Neuron (in vitro differentiated cells): Measurements from ENCODE around the gene COLEC11.
"Not testable (repeated sequence)": the region's sequence is repeated elsewhere in the genome, so short reads cannot be mapped to it uniquely, and the experiment has no call there.

Experiments
- H2AFZ ChIP-seq: one replicate; pipeline ENCODE4 v1.6.1; 2013; ENCODE audit warnings: low read depth, mild to moderate bottlenecking, inconsistent platforms, low read length, moderate library complexity
- H3K27me3 ChIP-seq: one replicate; pipeline ENCODE4 v1.6.1; 2013; ENCODE audit warnings: low read length; ENCODE audit not compliant: insufficient read depth
- H3K36me3 ChIP-seq: one replicate; pipeline ENCODE4 v1.6.1; 2013; ENCODE audit warnings: low read length; ENCODE audit not compliant: insufficient read depth
- H3K4me1 ChIP-seq: one replicate; pipeline ENCODE4 v1.6.1; 2013; ENCODE audit warnings: low read length; ENCODE audit not compliant: insufficient read depth
- H3K4me3 ChIP-seq: 2 replicates; pipeline ENCODE4 v1.5.1; 2013; ENCODE audit warnings: mild to moderate bottlenecking, low read length, moderate library complexity
- H3K9me3 ChIP-seq: one replicate; pipeline ENCODE4 v1.6.1; 2013; ENCODE audit warnings: low read length

Gene COLEC11

GRCh38 chr2:3654531-3655225, 59.8 kb downstream of the COLEC11 start:
- Histone ChIP-seq H3K4me1 (peaks cover 39% of the 10 kb centered on the region), H3K36me3 (no peaks in the 10 kb centered on the region), H3K27me3 (no peaks in the 10 kb centered on the region), H3K4me3 (no peak overlapping the region), H3K9me3 (peaks cover 4% of the 10 kb centered on the region), H2AFZ (no peak overlapping the region)

- no peaks in the 10 kb centered on the region for H3K36me3 ChIP-seq
- no peak overlapping the region for H3K4me3 ChIP-seq
- H3K27me3 ChIP-seq, result no peaks in the 10 kb centered on the region
- peaks cover 4% of the 10 kb centered on the region for H3K9me3 ChIP-seq
- H2AFZ ChIP-seq, result no peak overlapping the region
- peaks cover 31% of the 10 kb centered on the region for H3K4me1 ChIP-seq
These were observed 61.2 kb downstream of the COLEC11 start for GRCh38 chr2:3655871-3656761.

GRCh38 chr2:3656762-3657721, 62.1 kb downstream of the COLEC11 start:
- Histone ChIP-seq H2AFZ (no peak overlapping the region), H3K9me3 (peaks cover 4% of the 10 kb centered on the region), H3K36me3 (no peaks in the 10 kb centered on the region), H3K4me3 (no peak overlapping the region), H3K4me1 (peaks cover 25% of the 10 kb centered on the region), H3K27me3 (no peaks in the 10 kb centered on the region)

- Histone ChIP-seq H3K36me3 (no peaks in the 10 kb centered on the region), H3K4me3 (no peak within 1 kb of the TSS), H3K4me1 (peaks cover 17% of the 10 kb centered on the region), H2AFZ (no peak within 1 kb of the TSS), H3K9me3 (peaks cover 4% of the 10 kb centered on the region), H3K27me3 (no peaks in the 10 kb centered on the region)
These were observed 63.0 kb downstream of the COLEC11 start, which contains the start of gene ALLC for GRCh38 chr2:3657881-3658280. Gene ALLC, plus strand, starts transcription at chr2:3658200. Its CDS starts 12,958 bp downstream, at chr2:3671158.

DNA sequence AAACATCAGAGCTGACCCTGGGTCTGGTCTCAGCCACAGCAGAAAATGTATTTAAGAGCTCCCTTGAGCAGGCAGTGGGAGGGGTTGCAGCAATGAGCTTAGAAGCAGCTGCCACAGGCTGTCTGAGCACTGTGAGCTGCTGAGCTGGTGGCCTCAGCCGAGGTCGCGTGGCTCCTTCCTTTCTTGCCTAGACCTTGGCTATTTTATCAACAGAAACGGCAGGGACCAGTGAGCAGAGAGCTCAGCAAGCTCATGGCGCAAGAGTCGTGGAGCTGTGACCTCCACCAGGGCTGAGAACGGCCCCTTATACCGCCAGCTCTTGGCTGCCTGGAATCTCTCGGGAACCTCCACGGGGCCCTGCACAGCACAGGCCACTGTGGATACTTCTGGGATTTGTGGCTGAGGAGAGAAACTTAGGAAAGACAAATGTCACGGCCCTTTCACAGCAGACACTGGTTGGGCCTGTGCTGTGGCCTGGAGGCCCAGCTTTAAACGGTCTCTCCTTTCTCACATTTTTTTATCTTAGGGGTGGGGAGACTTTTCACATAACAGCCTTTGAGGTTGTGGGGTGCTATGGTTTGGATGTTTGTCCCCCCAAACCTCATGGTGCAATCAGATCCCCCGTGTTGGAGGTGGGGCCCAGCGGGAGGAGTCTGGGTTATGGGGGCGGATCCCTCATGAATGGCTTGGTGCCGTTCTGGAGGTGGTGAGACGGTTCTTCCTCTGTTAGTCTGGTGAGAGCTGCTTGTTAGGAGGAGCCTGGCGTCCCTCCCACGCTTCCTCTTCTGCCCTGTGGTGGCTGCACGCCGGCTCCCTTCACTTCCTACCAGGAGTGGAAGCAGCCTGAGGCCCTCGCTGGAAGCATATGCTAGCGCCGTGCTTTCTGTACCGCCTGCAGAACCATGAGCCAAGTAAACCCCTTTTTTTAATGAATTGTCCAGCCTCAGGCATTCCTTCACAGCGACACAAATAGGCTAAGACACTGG, 64.8 kb downstream of the COLEC11 start:
- H3K27me3 ChIP-seq, result no peaks in the 10 kb centered on the region
- H2AFZ ChIP-seq, result no peak overlapping the region
- H3K4me3 ChIP-seq, result no peak overlapping the region
- peaks cover 12% of the 10 kb centered on the region for H3K4me1 ChIP-seq
- H3K9me3 ChIP-seq, result no peaks in the 10 kb centered on the region
- no peaks in the 10 kb centered on the region for H3K36me3 ChIP-seq

DNA sequence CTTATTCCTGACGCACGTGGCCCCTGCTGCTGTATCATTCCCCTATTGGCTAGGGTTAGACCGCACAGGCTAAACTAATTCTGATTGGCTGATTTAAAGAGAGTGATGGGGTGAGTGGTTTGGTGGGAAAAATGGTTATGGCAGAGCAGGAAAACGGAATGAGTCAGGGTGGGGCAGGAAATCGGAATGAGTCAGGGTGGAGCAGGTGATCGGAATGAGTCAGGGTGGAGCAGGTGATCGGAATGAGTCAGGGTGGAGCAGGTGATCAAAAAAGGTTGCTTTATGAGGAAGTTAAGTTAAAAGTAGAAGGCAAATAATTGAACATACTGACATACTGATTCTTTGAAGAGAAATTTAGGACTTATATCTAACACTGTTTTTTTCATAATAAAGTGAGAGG, 65.7 kb downstream of the COLEC11 start:
- H3K9me3 ChIP-seq, H3K4me3 ChIP-seq, H3K27me3 ChIP-seq, H3K4me1 ChIP-seq, H2AFZ ChIP-seq, H3K36me3 ChIP-seq: not testable (repeated sequence)

DNA sequence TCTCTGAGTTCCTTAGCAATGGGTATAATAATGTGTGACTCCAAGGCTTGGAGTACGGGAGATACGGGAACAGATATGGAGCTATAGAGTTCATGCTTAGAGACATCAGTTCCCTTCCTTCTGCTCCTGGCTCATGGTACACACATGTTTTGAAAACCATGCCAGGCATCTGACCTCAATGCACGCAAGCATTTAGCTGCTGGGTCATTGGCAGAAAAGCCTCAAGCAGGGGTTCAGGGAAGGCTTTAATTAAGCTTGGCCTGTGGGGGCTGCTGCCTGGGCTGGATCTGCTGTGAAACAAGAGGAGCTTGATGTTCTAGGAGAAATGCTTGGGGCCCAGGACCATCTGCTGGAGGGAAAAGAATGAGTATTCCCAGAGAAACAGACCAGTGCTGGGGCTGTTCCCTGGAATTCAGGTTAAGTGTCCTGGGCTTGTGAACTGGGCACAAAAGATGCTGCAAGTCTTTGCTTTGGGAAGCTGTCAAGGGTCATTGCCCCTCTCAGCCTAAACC, 66.3 kb downstream of the COLEC11 start:
- Histone ChIP-seq H3K4me1 (peaks cover 13% of the 10 kb centered on the region), H3K4me3 (no peak overlapping the region), H3K36me3 (no peaks in the 10 kb centered on the region), H3K9me3 (no peaks in the 10 kb centered on the region), H2AFZ (no peak overlapping the region), H3K27me3 (no peaks in the 10 kb centered on the region)

DNA sequence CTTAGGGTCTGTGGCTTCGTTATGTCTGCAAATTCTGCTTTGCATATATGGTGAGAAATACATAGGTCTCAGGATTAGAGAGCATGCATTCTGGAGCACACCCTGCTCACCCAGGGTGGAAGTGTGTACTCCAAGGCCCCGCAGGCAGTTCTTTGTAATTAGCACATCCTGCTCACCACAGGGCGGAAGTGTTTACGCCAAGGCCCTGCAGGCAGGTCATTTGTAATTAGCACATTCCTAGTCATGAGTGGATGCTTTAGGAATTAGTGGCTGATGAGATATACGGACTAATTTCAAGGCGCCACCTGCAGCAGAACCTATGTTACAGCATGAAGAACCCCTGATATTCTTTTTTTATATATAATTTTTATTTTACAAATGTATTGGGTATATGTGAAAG, 67.3 kb downstream of the COLEC11 start:
- peaks cover 13% of the 10 kb centered on the region for H3K4me1 ChIP-seq
- H3K27me3 ChIP-seq, result no peaks in the 10 kb centered on the region
- H3K36me3 ChIP-seq, result no peaks in the 10 kb centered on the region
- H3K4me3 ChIP-seq, result no peak overlapping the region
- no peaks in the 10 kb centered on the region for H3K9me3 ChIP-seq
- H2AFZ ChIP-seq, result no peak overlapping the region

GRCh38 chr2:3664118-3664517, 69.2 kb downstream of the COLEC11 start:
- H3K4me1 ChIP-seq, result peaks cover 9% of the 10 kb centered on the region
- H3K36me3 ChIP-seq, result no peaks in the 10 kb centered on the region
- H3K9me3 ChIP-seq, result no peaks in the 10 kb centered on the region
- no peaks in the 10 kb centered on the region for H3K27me3 ChIP-seq
- H2AFZ ChIP-seq, result no peak overlapping the region
- H3K4me3 ChIP-seq, result no peak overlapping the region

DNA sequence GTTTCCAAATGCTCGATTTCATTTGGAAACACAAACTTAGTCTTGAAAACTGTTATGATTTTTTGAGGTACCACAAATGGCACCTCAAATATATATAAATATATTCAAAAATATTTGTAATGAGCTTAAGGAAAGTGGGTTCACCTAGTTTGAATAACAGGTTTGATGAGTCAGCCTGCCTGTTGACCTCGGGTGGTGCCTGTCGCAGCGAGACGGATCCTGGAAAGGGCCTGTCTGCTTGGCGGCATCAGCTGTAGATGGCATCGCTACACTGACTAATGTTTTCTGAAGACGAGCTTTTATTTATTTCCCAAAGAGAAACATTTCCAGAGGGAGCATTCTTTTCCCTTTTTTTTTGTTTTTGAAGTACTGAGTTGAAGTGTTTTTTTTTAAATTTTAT, 70.0 kb downstream of the COLEC11 start:
- Histone ChIP-seq H3K4me1 (peaks cover 3% of the 10 kb centered on the region), H3K9me3 (no peaks in the 10 kb centered on the region), H3K4me3 (no peak overlapping the region), H3K27me3 (no peaks in the 10 kb centered on the region), H2AFZ (no peak overlapping the region), H3K36me3 (no peaks in the 10 kb centered on the region)

GRCh38 chr2:3665886-3666612, 71.1 kb downstream of the COLEC11 start:
- Histone ChIP-seq H3K9me3 (peaks cover 3% of the 10 kb centered on the region), H3K27me3 (no peaks in the 10 kb centered on the region), H3K36me3 (no peaks in the 10 kb centered on the region), H3K4me3 (no peak overlapping the region), H3K4me1 (peaks cover 3% of the 10 kb centered on the region), H2AFZ (no peak overlapping the region)
